Cardiac ventricle fibroblast (primary cell): Measurements from ENCODE around the gene OR10G3. TPM values are rescaled to one million over a fixed set of nuclear protein-coding genes. Genes with fewer than 3 reads are reported as not detected.

Source experiments
- total RNA-seq: library from RNA; depleted of rRNA; stranded (reverse); fragments of >200 nt; gene quantifications from 2 replicates; pipeline ENCODE4 v1.2.3, GENCODE V29; 2015

The OR10G3 gene
- not detected in 2 replicates for total RNA-seq

GRCh38 chr14:21579976-21580375, at the start of gene OR10G3:
Gene OR10G3 (minus strand): TSS chr14:21580076. CDS start chr14:21570744, 9,332 bp downstream.

GRCh38 chr14:21525962-21526671, 53.8 kb downstream of the OR10G3 start, which contains the start of gene SALL2:
Gene SALL2 (minus strand): TSS chr14:21526346. CDS start chr14:21526127, 219 bp downstream.

Other genes starting within 250 kb of the OR10G3 start
- 34.3 and 45.4 TPM in 2 replicates for gene SUPT16H, start 196.1 kb downstream of the OR10G3 start, total RNA-seq
- 32.4 and 35.6 TPM in 2 replicates for gene CHD8, start 124.0 kb downstream of the OR10G3 start, total RNA-seq
- 11.2 and 11.5 TPM in 2 replicates for gene RAB2B, start 103.1 kb downstream of the OR10G3 start, total RNA-seq
- gene TOX4, start 102.9 kb downstream of the OR10G3 start, total RNA-seq: 34.3 and 40.9 TPM in 2 replicates
- gene METTL3, start 68.7 kb downstream of the OR10G3 start, total RNA-seq: 19.6 and 22.0 TPM in 2 replicates
- 8.8 and 9.0 TPM in 2 replicates for gene SALL2, start 53.7 kb downstream of the OR10G3 start, total RNA-seq
- not detected in 2 replicates for gene OR10G2, start 54.9 kb upstream of the OR10G3 start, total RNA-seq
- gene OR4E2, start 73.8 kb upstream of the OR10G3 start, total RNA-seq: not detected in 2 replicates
- gene OR4E1, start 93.7 kb upstream of the OR10G3 start, total RNA-seq: not detected in 2 replicates